H9 (cell line): ENCODE results near the gene VPS41. TPM values are rescaled to one million over a fixed set of nuclear protein-coding genes. Genes with fewer than 3 reads are reported as not detected.

ENCODE experiments used
- DNase-seq: peaks from one replicate; pipeline ENCODE4 v3.0.0-alpha.2; 2017
- H2AFZ ChIP-seq: one replicate; pipeline ENCODE4 v1.6.1; 2013; ENCODE audit warnings: mild to moderate bottlenecking, low read length, control low read depth, moderate library complexity
- H2AK5ac ChIP-seq: 2 replicates; pipeline ENCODE4 v1.6.1; 2013; ENCODE audit warnings: low read length, control low read depth, mixed read lengths; ENCODE audit not compliant: insufficient read length
- H2BK120ac ChIP-seq: one replicate; pipeline ENCODE4 v1.6.1; 2013; ENCODE audit warnings: low read depth, mild to moderate bottlenecking, low read length, control low read depth, inconsistent platforms; ENCODE audit not compliant: poor library complexity, severe bottlenecking
- H2BK12ac ChIP-seq: 2 replicates; pipeline ENCODE4 v1.6.1; 2013; ENCODE audit warnings: low read length, control low read depth, mixed read lengths, low read depth; ENCODE audit not compliant: insufficient read length
- H2BK15ac ChIP-seq: 2 replicates; pipeline ENCODE4 v1.6.1; 2013; ENCODE audit warnings: low read depth, low read length, control low read depth
- H2BK20ac ChIP-seq: one replicate; pipeline ENCODE4 v1.6.1; 2013; ENCODE audit warnings: low read depth, mild to moderate bottlenecking, low read length, control low read depth, inconsistent platforms; ENCODE audit not compliant: poor library complexity, severe bottlenecking
- H2BK5ac ChIP-seq: 2 replicates; pipeline ENCODE4 v1.6.1; 2013; ENCODE audit warnings: low read length, control low read depth, mixed read lengths; ENCODE audit not compliant: insufficient read length
- H3K14ac ChIP-seq: 2 replicates; pipeline ENCODE4 v1.6.1; 2013; ENCODE audit warnings: low read length, control low read depth; ENCODE audit not compliant: insufficient read depth
- H3K18ac ChIP-seq: 2 replicates; pipeline ENCODE4 v1.6.1; 2013; ENCODE audit warnings: low read depth, mild to moderate bottlenecking, mixed read lengths, low read length, control low read depth; ENCODE audit not compliant: insufficient read length
- H3K23ac ChIP-seq: 2 replicates; pipeline ENCODE4 v1.6.1; 2013; ENCODE audit warnings: low read length, control low read depth, mixed read lengths, low read depth; ENCODE audit not compliant: insufficient read length
- H3K23me2 ChIP-seq: 2 replicates; pipeline ENCODE4 v1.6.1; 2013; ENCODE audit warnings: low read depth, mild to moderate bottlenecking, mixed read lengths, low read length, control low read depth; ENCODE audit not compliant: insufficient read length, poor library complexity, severe bottlenecking
- H3K27ac ChIP-seq: 2 replicates; pipeline ENCODE4 v1.5.1; 2013; ENCODE audit warnings: low read length, control low read depth, mixed read lengths, low read depth; ENCODE audit not compliant: insufficient read length
- H3K27me3 ChIP-seq: 2 replicates; pipeline ENCODE4 v1.6.1; 2013; ENCODE audit warnings: low read length, control low read depth, inconsistent platforms; ENCODE audit not compliant: insufficient read depth
- H3K4ac ChIP-seq: 2 replicates; pipeline ENCODE4 v1.6.1; 2013; ENCODE audit warnings: low read depth, mild to moderate bottlenecking, control low read depth, inconsistent platforms, low read length, moderate library complexity
- H3K4me1 ChIP-seq: 2 replicates; pipeline ENCODE4 v1.6.1; 2013; ENCODE audit warnings: low read length, control low read depth, inconsistent platforms; ENCODE audit not compliant: insufficient read depth
- H3K4me2 ChIP-seq: 2 replicates; pipeline ENCODE4 v1.6.1; 2013; ENCODE audit warnings: low read length, control low read depth, mixed read lengths; ENCODE audit not compliant: insufficient read length, insufficient read depth
- H3K56ac ChIP-seq: 2 replicates; pipeline ENCODE4 v1.6.1; 2013; ENCODE audit warnings: low read depth, mild to moderate bottlenecking, mixed read lengths, low read length, control low read depth; ENCODE audit not compliant: insufficient read length
- H3K79me1 ChIP-seq: 2 replicates; pipeline ENCODE4 v1.6.1; 2013; ENCODE audit warnings: low read depth, mild to moderate bottlenecking, moderate library complexity, low read length, control low read depth, inconsistent platforms; ENCODE audit not compliant: insufficient read depth, poor library complexity, severe bottlenecking
- H3K79me2 ChIP-seq: 2 replicates; pipeline ENCODE4 v1.6.1; 2013; ENCODE audit warnings: low read length, control low read depth, inconsistent platforms; ENCODE audit not compliant: insufficient read depth
- H3K9ac ChIP-seq: 2 replicates; pipeline ENCODE4 v1.6.1; 2013; ENCODE audit warnings: low read length, control low read depth, mixed read lengths; ENCODE audit not compliant: insufficient read length; ENCODE audit errors: extremely low read depth
- H3K9me3 ChIP-seq: one replicate; pipeline ENCODE4 v1.6.1; 2013; ENCODE audit warnings: low read depth, low read length, inconsistent platforms; ENCODE audit not compliant: control insufficient read depth
- H3T11ph ChIP-seq: one replicate; pipeline ENCODE4 v1.6.1; 2013; ENCODE audit warnings: mild to moderate bottlenecking, low read length, control low read depth, inconsistent platforms
- H4K20me1 ChIP-seq: one replicate; pipeline ENCODE4 v1.6.1; 2013; ENCODE audit not compliant: control insufficient read depth, insufficient read length, insufficient read depth
- H4K5ac ChIP-seq: 2 replicates; pipeline ENCODE4 v1.6.1; 2013; ENCODE audit warnings: low read depth, mild to moderate bottlenecking, mixed read lengths, low read length, control low read depth; ENCODE audit not compliant: insufficient read length
- H4K8ac ChIP-seq: replicated peaks from 2 replicates; pipeline ENCODE4 v1.6.1; 2013; ENCODE audit warnings: low read length, control low read depth, mixed read lengths, low read depth; ENCODE audit not compliant: insufficient read length
- H4K91ac ChIP-seq: 2 replicates; pipeline ENCODE4 v1.6.1; 2013; ENCODE audit warnings: low read depth, mild to moderate bottlenecking, moderate library complexity, mixed read lengths, low read length, control low read depth; ENCODE audit not compliant: insufficient read length
- H3K27ac Mint-ChIP-seq, 3 experiments: 2 replicates in 2 of 3; 3 replicates in 1 of 3; pipeline ENCODE4 v1.8.0; 2020 to 2021; ENCODE audit warnings: mixed read lengths in 3 of 3, mild to moderate bottlenecking in 1 of 3, moderate library complexity in 1 of 3
- H3K27me3 Mint-ChIP-seq: 2 replicates; pipeline ENCODE4 v1.8.0; 2021; ENCODE audit warnings: low read depth, mild to moderate bottlenecking, moderate library complexity, mixed read lengths
- H3K36me3 Mint-ChIP-seq, 3 experiments: 2 replicates in 2 of 3; 3 replicates in 1 of 3; pipeline ENCODE4 v1.8.0; 2020 to 2021; ENCODE audit warnings: low read depth in 3 of 3, mixed read lengths in 3 of 3; ENCODE audit not compliant: insufficient read depth in 1 of 3
- H3K4me1 Mint-ChIP-seq, 2 experiments: 2 replicates each; pipeline ENCODE4 v1.8.0; 2020; ENCODE audit warnings: mixed read lengths in 2 of 2
- H3K4me3 Mint-ChIP-seq, 2 experiments: 2 replicates in 1 of 2; 3 replicates in 1 of 2; pipeline ENCODE4 v1.8.0; 2020 to 2021; ENCODE audit warnings: mild to moderate bottlenecking in 2 of 2, mixed read lengths in 2 of 2, moderate library complexity in 1 of 2
- H3K9me3 Mint-ChIP-seq, 2 experiments: 2 replicates in 1 of 2; 3 replicates in 1 of 2; pipeline ENCODE4 v1.8.0; 2020; ENCODE audit warnings: mild to moderate bottlenecking in 2 of 2, mixed read lengths in 2 of 2, moderate library complexity in 1 of 2
- WGBS: extraction: QIAGEN DNeasy Blood & Tissue Kit; methylation state at CpG from one replicate; pipeline ENCODE4 v1.1.7; 2013; ENCODE audit warnings: missing lambda C conversion rate, low lambda C conversion rate, mixed read lengths; ENCODE audit not compliant: insufficient read length; ENCODE audit errors: extremely low coverage; 5-methylcytosine and 5-hydroxymethylcytosine counted together
- total RNA-seq: library from RNA; stranded (reverse); gene quantifications from 2 replicates; pipeline ENCODE4 v1.2.1, GENCODE V29; 2021
- TF ChIP-seq, protein P1 (sequence below): fragments of 200-600 bp; sonication (generic); conservative IDR thresholded peaks from 3 replicates; pipeline ENCODE4 v1.8.0; 2021; ENCODE audit warnings: antibody characterized with exemption, mild to moderate bottlenecking

The VPS41 gene
- total RNA-seq, 1 experiment from 2014 or later: 49.3 TPM

DNA sequence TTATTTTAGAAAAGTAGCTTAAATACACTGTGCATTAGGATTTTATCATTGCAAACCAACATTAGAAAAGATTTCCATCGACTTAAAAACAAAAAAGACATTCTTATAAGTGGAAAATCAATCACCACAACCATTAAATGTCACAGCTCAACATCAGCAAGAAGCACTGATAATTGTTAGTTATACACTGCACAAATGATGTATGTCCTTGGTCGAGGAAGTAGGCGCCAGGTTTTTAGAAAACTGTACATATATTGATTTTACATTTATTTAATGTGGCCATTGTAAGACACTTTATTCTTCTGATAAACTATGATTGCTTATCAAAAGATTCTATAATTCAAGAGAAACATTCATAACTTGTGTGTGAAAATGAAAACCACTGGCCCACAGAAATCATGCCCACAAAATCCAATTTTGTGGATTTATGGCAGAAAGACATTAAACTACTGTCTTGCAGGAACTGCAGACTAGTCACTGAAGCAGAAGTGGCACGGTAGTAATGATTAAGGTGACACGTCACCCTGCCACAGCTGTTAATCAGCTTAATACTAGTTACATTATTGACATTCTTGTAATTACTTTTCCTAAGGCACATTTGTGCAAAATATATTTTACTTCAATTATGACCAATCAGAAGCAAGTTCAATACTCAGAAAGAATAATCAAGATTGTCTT, 79.4 kb downstream of the VPS41 start:
- H3T11ph ChIP-seq: no peak overlapping the region
- no peak overlapping the region for H2AFZ ChIP-seq
- H2BK15ac ChIP-seq: no peak overlapping the region
- no peak overlapping the region for H2BK20ac ChIP-seq
- H3K27me3 ChIP-seq: no peaks in the 10 kb centered on the region
- H3K27ac ChIP-seq: no peak overlapping the region
- no peaks in the 10 kb centered on the region for H4K20me1 ChIP-seq
- no peaks in the 10 kb centered on the region for H3K79me2 ChIP-seq
- H3K18ac ChIP-seq: no peak overlapping the region
- H3K27me3 Mint-ChIP-seq: no peaks in the 10 kb centered on the region
- H2BK120ac ChIP-seq: no peak overlapping the region
- H4K91ac ChIP-seq: no peak overlapping the region
- H3K36me3 Mint-ChIP-seq: no peaks in the 10 kb centered on the region
- H3K79me1 ChIP-seq: no peaks in the 10 kb centered on the region
- H3K4me2 ChIP-seq: no peak overlapping the region
- H3K14ac ChIP-seq: no peak overlapping the region
- H2BK12ac ChIP-seq: no peak overlapping the region
- H3K23me2 ChIP-seq: no peaks in the 10 kb centered on the region
- TF ChIP-seq, protein P1, sequence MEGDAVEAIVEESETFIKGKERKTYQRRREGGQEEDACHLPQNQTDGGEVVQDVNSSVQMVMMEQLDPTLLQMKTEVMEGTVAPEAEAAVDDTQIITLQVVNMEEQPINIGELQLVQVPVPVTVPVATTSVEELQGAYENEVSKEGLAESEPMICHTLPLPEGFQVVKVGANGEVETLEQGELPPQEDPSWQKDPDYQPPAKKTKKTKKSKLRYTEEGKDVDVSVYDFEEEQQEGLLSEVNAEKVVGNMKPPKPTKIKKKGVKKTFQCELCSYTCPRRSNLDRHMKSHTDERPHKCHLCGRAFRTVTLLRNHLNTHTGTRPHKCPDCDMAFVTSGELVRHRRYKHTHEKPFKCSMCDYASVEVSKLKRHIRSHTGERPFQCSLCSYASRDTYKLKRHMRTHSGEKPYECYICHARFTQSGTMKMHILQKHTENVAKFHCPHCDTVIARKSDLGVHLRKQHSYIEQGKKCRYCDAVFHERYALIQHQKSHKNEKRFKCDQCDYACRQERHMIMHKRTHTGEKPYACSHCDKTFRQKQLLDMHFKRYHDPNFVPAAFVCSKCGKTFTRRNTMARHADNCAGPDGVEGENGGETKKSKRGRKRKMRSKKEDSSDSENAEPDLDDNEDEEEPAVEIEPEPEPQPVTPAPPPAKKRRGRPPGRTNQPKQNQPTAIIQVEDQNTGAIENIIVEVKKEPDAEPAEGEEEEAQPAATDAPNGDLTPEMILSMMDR: no peak
- no peak overlapping the region for H4K8ac ChIP-seq
- H2AK5ac ChIP-seq: no peak overlapping the region
- H4K5ac ChIP-seq: no peak overlapping the region
- WGBS: no CpG with 5 or more reads among the region's 5 CpGs
- H3K56ac ChIP-seq: no peak overlapping the region
- no peaks in the 10 kb centered on the region for H3K9me3 ChIP-seq
- H2BK5ac ChIP-seq: no peak overlapping the region
- no peak overlapping the region for H3K4ac ChIP-seq
- DNase-seq: no peak
- H3K4me1 Mint-ChIP-seq: peaks cover 7 to 10% of the 10 kb centered on the region in 2 experiments
- no peak overlapping the region for H3K9ac ChIP-seq
- no peaks in the 10 kb centered on the region for H3K4me1 ChIP-seq
- H3K27ac Mint-ChIP-seq: no peak overlapping the region
- no peak overlapping the region for H3K23ac ChIP-seq
- no peak overlapping the region for H3K4me3 Mint-ChIP-seq
- no peaks in the 10 kb centered on the region for H3K9me3 Mint-ChIP-seq
